GM12878 (cell line): Measurements from ENCODE around the gene ZNF79. TPM values are rescaled to one million over a fixed set of nuclear protein-coding genes. Genes with fewer than 3 reads are reported as not detected.

Source experiments
- ATAC-seq: fragments of 200-7000 bp; cut with Tn5 transposase; 3 replicates; pipeline ENCODE4 v1.9.1; 2020; ENCODE audit warnings: mild to moderate bottlenecking, moderate library complexity
- BruUV-seq: library from RNA; stranded (reverse); fragments of 400-500 nt; replicated peaks from 2 replicates; lab custom pipeline; 2021; lab: Mats Ljungman, UMichigan
- CTCF ChIA-PET: fragments of 300-600 bp; sonication (Branson Sonifier 250); formaldehyde crosslinking; extraction: SDS; loops from one replicate; lab custom pipeline; 2021; ENCODE audit warnings: inconsistent platforms; lab: Yijun Ruan, JAX
- POLR2A ChIA-PET: fragments of 350-600 bp; formaldehyde crosslinking; extraction: SDS; loops from one replicate; lab custom pipeline; 2021; ENCODE audit warnings: inconsistent platforms; lab: Charles Lee
- RAD21 ChIA-PET: fragments of 300-600 bp; sonication (Branson Sonifier 250); formaldehyde crosslinking; loops from one replicate; lab custom pipeline; 2023; ENCODE audit warnings: antibody characterized with exemption; ENCODE audit not compliant: unreplicated experiment; lab: Charles Lee
- SMC1A ChIA-PET: fragments of 300-600 bp; sonication (Branson Sonifier 250); formaldehyde crosslinking; loops from one replicate; lab custom pipeline; 2023; ENCODE audit not compliant: unreplicated experiment, uncharacterized antibody; lab: Charles Lee
- DNase-seq: peaks from one replicate; pipeline ENCODE4 v3.0.0-alpha.2; 2011; ENCODE audit warnings: low read depth, low spot score
- FAIRE-seq: peaks from 3 replicates; lab custom pipeline; 2011; peaks lifted over from hg19 to GRCh38; lab: Jason Lieb, UNC
- H2AFZ ChIP-seq: 2 replicates; pipeline ENCODE4 v1.6.0; 2011; ENCODE audit warnings: low read depth, low read length, control low read depth; ENCODE audit not compliant: control insufficient read depth
- H3K27ac ChIP-seq: 2 replicates; pipeline ENCODE4 v1.5.1; 2011; ENCODE audit warnings: control low read depth; ENCODE audit not compliant: control insufficient read depth, insufficient read depth
- H3K27me3 ChIP-seq, 2 experiments: replicated peaks in 1 of 2; 2 replicates each; pipeline versions ENCODE4 v1.6.0 to v1.6.1; 2011; ENCODE audit warnings: low read length in 1 of 2; ENCODE audit not compliant: control insufficient read depth in 2 of 2, insufficient read depth in 2 of 2
- H3K36me3 ChIP-seq, 2 experiments: 2 replicates each; pipeline ENCODE4 v1.5.1; 2011; ENCODE audit warnings: low read length in 1 of 2; ENCODE audit not compliant: control insufficient read depth in 2 of 2, insufficient read depth in 2 of 2
- H3K4me1 ChIP-seq: 2 replicates; pipeline ENCODE4 v1.6.1; 2011; ENCODE audit warnings: mild to moderate bottlenecking, low read length, moderate library complexity, mixed read lengths; ENCODE audit not compliant: control insufficient read depth, insufficient read depth
- H3K4me2 ChIP-seq: 2 replicates; pipeline ENCODE4 v1.6.0; 2011; ENCODE audit warnings: control low read depth; ENCODE audit not compliant: control insufficient read depth, insufficient read depth
- H3K4me3 ChIP-seq: fragments of 200-600 bp; sonication (generic); 2 replicates; pipeline ENCODE4 v1.5.1; 2016
- H3K79me2 ChIP-seq: 2 replicates; pipeline ENCODE4 v1.6.0; 2011; ENCODE audit warnings: low read length; ENCODE audit not compliant: control insufficient read depth, insufficient read depth
- H3K9ac ChIP-seq: 2 replicates; pipeline ENCODE4 v1.8.0; 2011; ENCODE audit warnings: low read length, control low read depth, mixed read lengths; ENCODE audit not compliant: control insufficient read depth, insufficient read depth
- H3K9me3 ChIP-seq: replicated peaks from 3 replicates; pipeline ENCODE4 v1.5.1; 2011; ENCODE audit warnings: mild to moderate bottlenecking, low read length; ENCODE audit not compliant: control insufficient read depth, insufficient read depth
- H4K20me1 ChIP-seq: 2 replicates; pipeline ENCODE4 v1.6.0; 2011; ENCODE audit not compliant: control insufficient read depth, insufficient read depth
- EP300 ChIP-seq, 2 experiments: fragments of 150-350 bp in 1 of 2; IDR thresholded peaks; 2 replicates each; pipeline ENCODE4 v1.6.1; 2011 to 2012; ENCODE audit warnings: low read depth in 2 of 2, low read length in 2 of 2, borderline replicate concordance in 1 of 2, improper control_type of control experiment in 1 of 2, inconsistent platforms in 1 of 2; ENCODE audit not compliant: control insufficient read depth in 1 of 2
- ETV6 ChIP-seq, 2 experiments: fragments of 450-650 bp in 1 of 2; IDR thresholded peaks in 1 of 2; conservative IDR thresholded peaks in 1 of 2; 2 replicates each; pipeline ENCODE4 v1.6.1; 2014; ENCODE audit warnings: antibody characterized with exemption in 1 of 2, borderline replicate concordance in 1 of 2, low read depth in 1 of 2, mild to moderate bottlenecking in 1 of 2, moderate library complexity in 1 of 2
- EZH2 ChIP-seq: IDR thresholded peaks from 2 replicates; pipeline ENCODE4 v1.6.1; 2012; ENCODE audit warnings: low read depth, mild to moderate bottlenecking, control low read depth, inconsistent platforms, low read length, borderline replicate concordance; ENCODE audit not compliant: control insufficient read depth
- HCFC1 ChIP-seq: fragments of 150-350 bp; IDR thresholded peaks from 2 replicates; pipeline ENCODE4 v1.6.1; 2014; ENCODE audit warnings: low read length
- LARP7 ChIP-seq: fragments of 450-650 bp; IDR thresholded peaks from 2 replicates; pipeline ENCODE4 v1.6.1; 2017; ENCODE audit warnings: mild to moderate bottlenecking
- MTA3 ChIP-seq: IDR thresholded peaks from 2 replicates; pipeline ENCODE4 v1.6.1; 2012; ENCODE audit warnings: low read length, inconsistent platforms, borderline replicate concordance
- NR2C2 ChIP-seq: IDR thresholded peaks from 2 replicates; pipeline ENCODE4 v1.6.1; 2011; ENCODE audit warnings: borderline replicate concordance, low read depth; ENCODE audit not compliant: control insufficient read depth, insufficient read length
- RCOR1 ChIP-seq: conservative IDR thresholded peaks from 2 replicates; pipeline ENCODE4 v1.6.1; 2012; ENCODE audit warnings: low read depth, low read length, improper control_type of control experiment
- SUZ12 ChIP-seq: fragments of 200-600 bp; sonication (generic); IDR thresholded peaks from one replicate; pipeline ENCODE4 v1.6.1; 2018; ENCODE audit warnings: antibody characterized with exemption, mild to moderate bottlenecking; ENCODE audit not compliant: unreplicated experiment
- ZNF24 ChIP-seq: fragments of 450-650 bp; IDR thresholded peaks from 2 replicates; pipeline ENCODE4 v1.6.1; 2017; ENCODE audit warnings: antibody characterized with exemption, mild to moderate bottlenecking
- WGBS: methylation state at CpG from one replicate; pipeline ENCODE4 v1.1.6; 2016; ENCODE audit warnings: low lambda C conversion rate; ENCODE audit not compliant: insufficient replicate concordance, insufficient coverage; ENCODE audit errors: missing lambda C conversion rate; 5-methylcytosine and 5-hydroxymethylcytosine counted together
- in situ Hi-C: fragments of 300-500 bp; cut with MboI; formaldehyde crosslinking; loops from 9 replicates; pipeline ENCODE4 v1.14.3; 2018; ENCODE audit warnings: mixed read lengths
- intact Hi-C: fragments of 100-400 bp; cut with micrococcal nuclease; formaldehyde crosslinking; loops from one replicate; pipeline ENCODE4 v1.14.2; 2022; ENCODE audit not compliant: unreplicated experiment
- polyA plus RNA-seq, 11 experiments: library from polyadenylated mRNA; depleted of rRNA in 4 of 11; unstranded in 6 of 11; stranded (reverse) in 5 of 11; fragments of >200 nt; fragmentation: Nextera tagmentation in 4 of 11; fragmentation: Illumina TruSeq in 1 of 11; extraction: Ambion mirVana in 4 of 11; extraction: Trizol in 1 of 11; gene quantifications; 1 replicate in 1 of 11; 2 replicates in 10 of 11; pipeline versions ENCODE4 v1.2.1 to v1.2.3, GENCODE V29; 2011 to 2016; ENCODE audit warnings: inconsistent platforms in 2 of 11, missing spikeins in 2 of 11, low read depth in 1 of 11
- total RNA-seq, 4 experiments: library from RNA; depleted of rRNA in 3 of 4; stranded (reverse); fragments of >200 nt in 3 of 4; fragmentation: Illumina TruSeq in 1 of 4; extraction: Trizol in 1 of 4; gene quantifications; 2 replicates each; pipeline versions ENCODE4 v1.2.1 to v1.2.3, GENCODE V29; 2013 to 2021
- TF ChIP-seq, protein P1 (sequence below): IDR thresholded peaks from 2 replicates; pipeline ENCODE4 v1.6.1; 2012; ENCODE audit warnings: low read depth, low read length, improper control_type of control experiment

Gene ZNF79
- total and polyA plus RNA-seq, 10 of the 15 experiments (the other 5 are each of a cell fraction or from before 2014, with no cell fraction given), result 1.8 to 14.1 (median 11.7) TPM

DNA sequence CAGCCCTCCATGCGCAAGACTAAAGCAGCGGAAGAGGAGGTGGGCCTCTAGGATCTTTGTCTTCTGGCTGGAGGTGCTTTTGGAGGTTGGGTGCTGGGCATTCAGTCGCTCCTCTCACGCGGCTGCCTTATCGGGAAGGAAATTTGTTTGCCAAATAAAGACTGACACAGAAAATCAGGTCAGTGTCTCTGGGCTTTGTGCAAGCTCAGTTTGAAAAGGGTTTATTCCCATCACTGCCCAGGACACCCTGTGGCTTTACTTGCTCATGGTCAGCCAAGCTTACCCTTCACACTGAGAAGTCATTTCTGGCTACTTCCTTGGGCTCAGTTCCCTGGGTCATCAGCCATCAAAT is 16.7 kb upstream of the ZNF79 start:
- H3K4me1 ChIP-seq, result no peaks in the 10 kb centered on the region
- ATAC-seq (no peak), FAIRE-seq (no peak), DNase-seq (no peak)
- SMC1A ChIA-PET, result interaction anchor here (1.3 kb wide), 1 partner anchor 48 kb away, joined by 4 read pairs; no protein-coding TSS in a partner anchor
- H3K36me3 ChIP-seq, result peaks cover 0 to 3% of the 10 kb centered on the region in 2 experiments; a peak in 2 of 4 replicates
- CTCF ChIA-PET, result interaction anchor here (1.0 kb wide), 1 partner anchor 95 kb away, joined by 3 read pairs; no protein-coding TSS in a partner anchor
- in situ Hi-C loops, result no loop called here
- no peak overlapping the region for H3K9ac ChIP-seq
- no peaks in the 10 kb centered on the region for H3K79me2 ChIP-seq
- H3K27ac ChIP-seq, result no peak overlapping the region
- H4K20me1 ChIP-seq, result no peaks in the 10 kb centered on the region
- H2AFZ ChIP-seq, result no peak overlapping the region
- 99% methylated on average over 6 of the region's 6 CpGs for WGBS
- no peaks in the 10 kb centered on the region for H3K27me3 ChIP-seq
- intact Hi-C loops, result no loop called here
- RAD21 ChIA-PET, result interaction anchor here (0.9 kb wide), 1 partner anchor 11 kb away, joined by 3 read pairs; the partner anchor contains the start of gene SLC2A8
- TF ChIP-seq NR2C2 (no peak), SUZ12 (no peak), EZH2 (no peak), ETV6 (conservative IDR thresholded peaks at IDR 0.05 in 1 of 2, IDR thresholded peaks at IDR 0.05 in 1 of 2; ENCODE audit: borderline replicate concordance in 1 of 2, low read depth in 1 of 2) (no peak), HCFC1 (no peak)
- H3K4me3 ChIP-seq, result no peak overlapping the region
- no peaks in the 10 kb centered on the region for H3K9me3 ChIP-seq
- POLR2A ChIA-PET, result no interaction called here
- BruUV-seq, result no TSS peak
- no peak overlapping the region for H3K4me2 ChIP-seq

DNA sequence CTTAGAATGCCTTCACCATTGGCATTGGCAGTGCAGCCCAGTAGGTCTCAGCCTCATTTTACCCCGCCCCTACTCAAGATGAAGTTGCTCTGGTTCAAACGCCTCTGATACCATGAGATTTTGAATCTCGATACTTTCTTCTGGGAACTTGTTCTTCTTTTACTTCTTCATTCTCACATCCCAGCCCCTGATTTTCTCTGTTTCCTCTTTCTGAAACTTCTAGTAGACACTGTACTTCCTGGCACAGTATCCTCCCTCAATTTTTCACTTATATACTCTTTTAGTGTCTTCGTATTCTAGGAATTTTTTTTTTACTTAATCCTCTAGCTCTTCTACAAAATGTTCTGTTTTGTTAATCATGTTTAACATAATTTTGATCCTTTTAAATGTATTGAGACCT is 13.1 kb upstream of the ZNF79 start:
- no TSS peak for BruUV-seq
- Histone ChIP-seq H3K4me2 (no peak overlapping the region), H3K9ac (no peak overlapping the region), H3K9me3 (no peaks in the 10 kb centered on the region), H3K27ac (no peak overlapping the region), H3K4me1 (no peaks in the 10 kb centered on the region), H3K27me3 (no peaks in the 10 kb centered on the region), H3K36me3 (no peaks in the 10 kb centered on the region), H3K79me2 (no peaks in the 10 kb centered on the region), H2AFZ (no peak overlapping the region), H3K4me3 (no peak overlapping the region), H4K20me1 (no peaks in the 10 kb centered on the region)
- no peak for TF ChIP-seq ZNF24
- no peak for TF ChIP-seq MTA3
- TF ChIP-seq, protein P1, sequence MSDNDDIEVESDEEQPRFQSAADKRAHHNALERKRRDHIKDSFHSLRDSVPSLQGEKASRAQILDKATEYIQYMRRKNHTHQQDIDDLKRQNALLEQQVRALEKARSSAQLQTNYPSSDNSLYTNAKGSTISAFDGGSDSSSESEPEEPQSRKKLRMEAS, result no peak
- no peak for TF ChIP-seq NR2C2
- TF ChIP-seq EP300 (IDR thresholded peaks at IDR 0.05; ENCODE audit: borderline replicate concordance in 1 of 2, control insufficient read depth in 1 of 2, low read depth in 2 of 2, low read length in 2 of 2), result no peak
- no peak for TF ChIP-seq RCOR1
- TF ChIP-seq LARP7, result no peak
- POLR2A ChIA-PET, result no interaction called here
- RAD21 ChIA-PET, result no interaction called here
- no peak for FAIRE-seq
- CTCF ChIA-PET, result interaction anchor here (1.3 kb wide), 1 partner anchor 470 kb away, joined by 4 read pairs; no protein-coding TSS in a partner anchor
- in situ Hi-C loops (no loop called here), intact Hi-C loops (no loop called here)
- ATAC-seq, result no peak
- DNase-seq, result no peak
- 49% methylated on average over 4 of the region's 4 CpGs for WGBS
- SMC1A ChIA-PET, result no interaction called here
